ENCODE measurements around the gene RPTOR. TPM values are rescaled to one million over a fixed set of nuclear protein-coding genes. Genes with fewer than 3 reads are reported as not detected.

RPTOR gene
- total RNA-seq, 1 experiment from 2014 or later, result 46.2 TPM

GRCh38 chr17:80645706-80646325 lies 101.2 kb downstream of the RPTOR start:
- TF ChIP-seq EZH2phosphoT487 (IDR thresholded peaks at IDR 0.05; ENCODE audit: borderline replicate concordance, low read length) (no peak), EZH2 (IDR thresholded peaks at IDR 0.05; ENCODE audit: low read length, unreplicated experiment) (no peak)
- intact Hi-C loops (cut with micrococcal nuclease), result no loop called here
- H3K4me2 ChIP-seq (ENCODE audit: low read length), result no peak overlapping the region
- no peak overlapping the region for H2AFZ ChIP-seq (ENCODE audit: low read length)
- BruUV-seq (replicated peaks), result no TSS peak
- DNase-seq (peak; percentile 27), ATAC-seq (peak; percentile 29; the same call in 1 of the 2 replicates)
- H3K36me3 ChIP-seq (ENCODE audit: low read depth, low read length), result peaks cover 10% of the 10 kb centered on the region; the same call in 1 of the 2 replicates
- H3K27ac ChIP-seq (ENCODE audit: low read length), result no peak overlapping the region
- no peaks in the 10 kb centered on the region for H3K9me2 ChIP-seq (replicated peaks; ENCODE audit: low read length)
- POLR2A ChIA-PET (ENCODE audit: unreplicated experiment), result no interaction called here
- no peaks in the 10 kb centered on the region for H3K27me3 ChIP-seq (ENCODE audit: low read length)
- H3K4me3 ChIP-seq (ENCODE audit: low read length), result no peak overlapping the region
- H4K20me1 ChIP-seq (ENCODE audit: low read length), result peaks cover 12% of the 10 kb centered on the region; the same call in 1 of the 2 replicates
- CTCF ChIA-PET, result no interaction called here
- H3K79me2 ChIP-seq (ENCODE audit: low read length), result peaks cover 72% of the 10 kb centered on the region
- H3F3A ChIP-seq (ENCODE audit: low read length, unreplicated experiment), result no peaks in the 10 kb centered on the region
- no peaks in the 10 kb centered on the region for H3K9me3 ChIP-seq (ENCODE audit: low read length)
- H3K4me1 ChIP-seq (ENCODE audit: insufficient read depth, low read length), result peaks cover 29% of the 10 kb centered on the region
- no peak overlapping the region for H3K9ac ChIP-seq (ENCODE audit: low read length)

- intact Hi-C loops (cut with micrococcal nuclease), result no loop called here
- H3K4me2 ChIP-seq (ENCODE audit: low read length), result no peak overlapping the region
- ChIA-PET POLR2A (ENCODE audit: unreplicated experiment) (no interaction called here), CTCF (no interaction called here)
- H3K4me1 ChIP-seq (ENCODE audit: insufficient read depth, low read length), result peaks cover 29% of the 10 kb centered on the region
- no peak overlapping the region for H3K9ac ChIP-seq (ENCODE audit: low read length)
- peaks cover 10% of the 10 kb centered on the region; the same call in 1 of the 2 replicates for H3K36me3 ChIP-seq (ENCODE audit: low read depth, low read length)
- DNase-seq (no peak), ATAC-seq (no peak; the same call in 1 of the 2 replicates)
- H4K20me1 ChIP-seq (ENCODE audit: low read length), result peaks cover 12% of the 10 kb centered on the region; the same call in 1 of the 2 replicates
- no TSS peak for BruUV-seq (replicated peaks)
- H3K9me3 ChIP-seq (ENCODE audit: low read length), result no peaks in the 10 kb centered on the region
- no peaks in the 10 kb centered on the region for H3F3A ChIP-seq (ENCODE audit: low read length, unreplicated experiment)
- H3K27ac ChIP-seq (ENCODE audit: low read length), result no peak overlapping the region
- TF ChIP-seq CTCF (conservative IDR thresholded peaks at IDR 0.05; ENCODE audit: low read depth, low read length) (no peak), EZH2 (IDR thresholded peaks at IDR 0.05; ENCODE audit: low read length, unreplicated experiment) (no peak), EZH2phosphoT487 (IDR thresholded peaks at IDR 0.05; ENCODE audit: borderline replicate concordance, low read length) (no peak)
- no peak overlapping the region for H3K4me3 ChIP-seq (ENCODE audit: low read length)
- H3K79me2 ChIP-seq (ENCODE audit: low read length), result peaks cover 74% of the 10 kb centered on the region
- H3K27me3 ChIP-seq (ENCODE audit: low read length), result no peaks in the 10 kb centered on the region
- no peak overlapping the region for H2AFZ ChIP-seq (ENCODE audit: low read length)
- H3K9me2 ChIP-seq (replicated peaks; ENCODE audit: low read length), result no peaks in the 10 kb centered on the region
Measured at GRCh38 chr17:80646328-80646727, 101.7 kb downstream of the RPTOR start.

GRCh38 chr17:80647746-80648145 lies 103.1 kb downstream of the RPTOR start:
- Histone ChIP-seq H3K79me2 (ENCODE audit: low read length) (peaks cover 77% of the 10 kb centered on the region), H2AFZ (ENCODE audit: low read length) (no peak overlapping the region), H3K27ac (ENCODE audit: low read length) (peak overlapping the region; percentile 45), H3F3A (ENCODE audit: low read length, unreplicated experiment) (no peaks in the 10 kb centered on the region), H4K20me1 (ENCODE audit: low read length) (peaks cover 12% of the 10 kb centered on the region; the same call in 1 of the 2 replicates), H3K9me3 (ENCODE audit: low read length) (no peaks in the 10 kb centered on the region), H3K4me3 (ENCODE audit: low read length) (no peak overlapping the region), H3K4me2 (ENCODE audit: low read length) (peak overlapping the region; percentile 16; the same call in 1 of the 2 replicates), H3K4me1 (ENCODE audit: insufficient read depth, low read length) (peaks cover 29% of the 10 kb centered on the region), H3K9me2 (replicated peaks; ENCODE audit: low read length) (no peaks in the 10 kb centered on the region), H3K27me3 (ENCODE audit: low read length) (no peaks in the 10 kb centered on the region), H3K36me3 (ENCODE audit: low read depth, low read length) (peaks cover 10% of the 10 kb centered on the region; the same call in 1 of the 2 replicates), H3K9ac (ENCODE audit: low read length) (no peak overlapping the region)
- intact Hi-C loops (cut with micrococcal nuclease), result no loop called here
- CTCF ChIA-PET, result no interaction called here
- peak; percentile 79 for DNase-seq
- BruUV-seq (replicated peaks), result no TSS peak
- no peak for TF ChIP-seq EZH2 (IDR thresholded peaks at IDR 0.05; ENCODE audit: low read length, unreplicated experiment)
- TF ChIP-seq CTCF (conservative IDR thresholded peaks at IDR 0.05; ENCODE audit: low read depth, low read length), result no peak
- TF ChIP-seq EZH2phosphoT487 (IDR thresholded peaks at IDR 0.05; ENCODE audit: borderline replicate concordance, low read length), result no peak
- POLR2A ChIA-PET (ENCODE audit: unreplicated experiment), result no interaction called here
- ATAC-seq, result peak; percentile 69
